GM18511 (cell line): ENCODE results near the gene ANKRD6.

Experiments used
- ATAC-seq: cut with Tn5 transposase; IDR thresholded peaks from one replicate; pipeline ENCODE4 v1.9.1; 2021; ENCODE audit warnings: mild to moderate bottlenecking, moderate library complexity; ENCODE audit not compliant: unreplicated experiment

ANKRD6 gene

GRCh38 chr6:89464295-89464694 is 31.3 kb downstream of the ANKRD6 start:
- no peak for ATAC-seq

- ATAC-seq, result no peak
Observed at GRCh38 chr6:89467437-89467836, 34.5 kb downstream of the ANKRD6 start.

- no peak for ATAC-seq
Observed at GRCh38 chr6:89468998-89469397, 36.0 kb downstream of the ANKRD6 start.

- no peak for ATAC-seq
Observed at GRCh38 chr6:89471287-89471867, 38.4 kb downstream of the ANKRD6 start.

GRCh38 chr6:89475101-89475500 is 42.1 kb downstream of the ANKRD6 start:
- no peak for ATAC-seq

GRCh38 chr6:89475634-89476033 is 42.7 kb downstream of the ANKRD6 start:
- ATAC-seq, result peak; percentile 68

GRCh38 chr6:89479897-89480296 is 46.9 kb downstream of the ANKRD6 start:
- no peak for ATAC-seq

GRCh38 chr6:89481695-89482094 is 48.7 kb downstream of the ANKRD6 start:
- ATAC-seq, result no peak

GRCh38 chr6:89482126-89482525 is 49.2 kb downstream of the ANKRD6 start:
- ATAC-seq, result no peak

GRCh38 chr6:89483111-89483720 is 50.3 kb downstream of the ANKRD6 start:
- ATAC-seq, result no peak

- no peak for ATAC-seq
Observed at GRCh38 chr6:89485320-89485719, 52.4 kb downstream of the ANKRD6 start.

GRCh38 chr6:89487864-89488263 is 54.9 kb downstream of the ANKRD6 start:
- no peak for ATAC-seq

- no peak for ATAC-seq
Observed at GRCh38 chr6:89488438-89488837, 55.5 kb downstream of the ANKRD6 start.

- ATAC-seq, result no peak
Observed at GRCh38 chr6:89489078-89489477, 56.1 kb downstream of the ANKRD6 start.

GRCh38 chr6:89492025-89492640 is 59.2 kb downstream of the ANKRD6 start:
- no peak for ATAC-seq

- no peak for ATAC-seq
Observed at GRCh38 chr6:89494131-89494793, 61.3 kb downstream of the ANKRD6 start.

GRCh38 chr6:89495961-89496535 is 63.1 kb downstream of the ANKRD6 start:
- no peak for ATAC-seq

GRCh38 chr6:89500611-89501010 is 67.7 kb downstream of the ANKRD6 start:
- no peak for ATAC-seq

- ATAC-seq, result no peak
Observed at GRCh38 chr6:89501222-89501621, 68.3 kb downstream of the ANKRD6 start.

GRCh38 chr6:89501753-89502152 is 68.8 kb downstream of the ANKRD6 start:
- ATAC-seq, result no peak

- no peak for ATAC-seq
Observed at GRCh38 chr6:89503641-89504040, 70.7 kb downstream of the ANKRD6 start.

GRCh38 chr6:89505847-89506246 is 72.9 kb downstream of the ANKRD6 start:
- no peak for ATAC-seq
